ENCODE results near the gene KIF26B. TPM values are rescaled to one million over a fixed set of nuclear protein-coding genes. Genes with fewer than 3 reads are reported as not detected.

KIF26B gene
- total RNA-seq, 1 donor from 2014 or later = 0.49 TPM

- no peak overlapping the region for H3K27ac ChIP-seq
These were observed 146.4 kb downstream of the KIF26B start for GRCh38 chr1:245301162-245301580.

GRCh38 chr1:245301921-245302320 is 147.1 kb downstream of the KIF26B start:
- no peaks in the 10 kb centered on the region for H3K27me3 ChIP-seq
- H3K4me3 ChIP-seq = no peak overlapping the region
- no peak overlapping the region for H3K27ac ChIP-seq
- TF ChIP-seq POLR2AphosphoS5 (IDR thresholded peaks at IDR 0.05; ENCODE audit: insufficient read depth in 1 of 2, low read depth in 1 of 2) = no peak
- no peak for TF ChIP-seq POLR2A (IDR thresholded peaks at IDR 0.05)
- TF ChIP-seq CTCF (IDR thresholded peaks at IDR 0.05) = no peak
- intact Hi-C loops (cut with DNase I) = no loop called here
- H3K36me3 ChIP-seq = no peaks in the 10 kb centered on the region
- peaks cover 4% of the 10 kb centered on the region for H3K4me1 ChIP-seq
- no peaks in the 10 kb centered on the region for H3K9me3 ChIP-seq
- no peak for DNase-seq (ENCODE audit: extremely low spot score in 2 of 2)

More at GRCh38 chr1:245301162-245301580, 146.4 kb downstream of the KIF26B start:
- Histone ChIP-seq H3K36me3 (no peaks in the 10 kb centered on the region), H3K4me1 (peaks cover 4% of the 10 kb centered on the region), H3K4me3 (no peak overlapping the region), H3K27me3 (no peaks in the 10 kb centered on the region), H3K9me3 (no peaks in the 10 kb centered on the region)
- intact Hi-C loops (cut with DNase I) = no loop called here
- no peak for DNase-seq (ENCODE audit: extremely low spot score in 2 of 2)
- TF ChIP-seq POLR2A (IDR thresholded peaks at IDR 0.05) (no peak), CTCF (IDR thresholded peaks at IDR 0.05) (no peak), POLR2AphosphoS5 (IDR thresholded peaks at IDR 0.05; ENCODE audit: insufficient read depth in 1 of 2, low read depth in 1 of 2) (no peak)

GRCh38 chr1:245304698-245305097 is 149.9 kb downstream of the KIF26B start:
- H3K4me1 ChIP-seq = peaks cover 4% of the 10 kb centered on the region
- no peak overlapping the region for H3K27ac ChIP-seq
- H3K36me3 ChIP-seq = no peaks in the 10 kb centered on the region
- no peaks in the 10 kb centered on the region for H3K9me3 ChIP-seq
- TF ChIP-seq POLR2AphosphoS5 (IDR thresholded peaks at IDR 0.05; ENCODE audit: insufficient read depth in 1 of 2, low read depth in 1 of 2) (no peak), POLR2A (IDR thresholded peaks at IDR 0.05) (no peak), CTCF (IDR thresholded peaks at IDR 0.05) (no peak)
- H3K27me3 ChIP-seq = no peaks in the 10 kb centered on the region
- intact Hi-C loops (cut with DNase I) = no loop called here
- DNase-seq (ENCODE audit: extremely low spot score in 2 of 2) = no peak
- H3K4me3 ChIP-seq = no peak overlapping the region

- no peaks in the 10 kb centered on the region for H3K9me3 ChIP-seq
- H3K27me3 ChIP-seq = no peaks in the 10 kb centered on the region
- no peak overlapping the region for H3K4me3 ChIP-seq
- no peak overlapping the region for H3K27ac ChIP-seq
- no peaks in the 10 kb centered on the region for H3K36me3 ChIP-seq
- peaks cover under 1% of the 10 kb centered on the region for H3K4me1 ChIP-seq
- no peak for DNase-seq (ENCODE audit: extremely low spot score in 2 of 2)
- intact Hi-C loops (cut with DNase I) = no loop called here
- TF ChIP-seq POLR2A (IDR thresholded peaks at IDR 0.05) (no peak), POLR2AphosphoS5 (IDR thresholded peaks at IDR 0.05; ENCODE audit: insufficient read depth in 1 of 2, low read depth in 1 of 2) (no peak), CTCF (IDR thresholded peaks at IDR 0.05) (no peak)
These were observed 151.2 kb downstream of the KIF26B start for GRCh38 chr1:245306020-245306419.

- H3K27ac ChIP-seq = no peak overlapping the region
- H3K4me1 ChIP-seq = no peaks in the 10 kb centered on the region
- TF ChIP-seq CTCF (IDR thresholded peaks at IDR 0.05) = no peak
- no peak for TF ChIP-seq POLR2AphosphoS5 (IDR thresholded peaks at IDR 0.05; ENCODE audit: insufficient read depth in 1 of 2, low read depth in 1 of 2)
- TF ChIP-seq POLR2A (IDR thresholded peaks at IDR 0.05) = no peak
- no peak for DNase-seq (ENCODE audit: extremely low spot score in 2 of 2)
- no peaks in the 10 kb centered on the region for H3K27me3 ChIP-seq
- H3K4me3 ChIP-seq = no peak overlapping the region
- intact Hi-C loops (cut with DNase I) = no loop called here
- H3K36me3 ChIP-seq = no peaks in the 10 kb centered on the region
- no peaks in the 10 kb centered on the region for H3K9me3 ChIP-seq
These were observed 152.0 kb downstream of the KIF26B start for GRCh38 chr1:245306628-245307410.
